H1 (cell line): ENCODE results near the gene EFCAB6. TPM values are rescaled to one million over a fixed set of nuclear protein-coding genes. Genes with fewer than 3 reads are reported as not detected.

Source experiments
- polyA plus RNA-seq, 7 experiments: library from polyadenylated mRNA; depleted of rRNA in 3 of 7; stranded (reverse) in 5 of 7; unstranded in 2 of 7; fragments of >200 nt in 5 of 7; fragments of 200-250 nt in 2 of 7; gene quantifications; 1 replicate in 5 of 7; 2 replicates in 1 of 7; 4 replicates in 1 of 7; pipeline versions ENCODE4 v1.2.1 to v1.2.3, GENCODE V29; 2011 to 2013; ENCODE audit warnings: missing spikeins in 2 of 7, mixed read lengths in 2 of 7
- total RNA-seq: library from RNA; stranded (reverse); fragmentation: NEBNext Ultra II Directional; extraction: Animal tissue kit (Norgen Biotek cat#: 25700); gene quantifications from 2 replicates; pipeline ENCODE4 v1.2.1, GENCODE V29; 2021
- TF ChIP-seq, protein P1 (sequence below), 3 experiments: IDR thresholded peaks; 1 replicate in 2 of 3; 2 replicates in 1 of 3; pipeline versions ENCODE4 v1.5.1 to v1.6.1; 2011; ENCODE audit warnings: low read length in 3 of 3, mild to moderate bottlenecking in 3 of 3, inconsistent platforms in 2 of 3, low read depth in 1 of 3, moderate library complexity in 1 of 3; ENCODE audit not compliant: insufficient read depth in 1 of 3; ENCODE audit errors: control extremely low read depth in 1 of 3

EFCAB6 gene
- total and polyA plus RNA-seq, 2 of the 8 experiments (the other 6 are each of a cell fraction or from before 2014, with no cell fraction given) = 0.32 to 1.7 TPM

- TF ChIP-seq, protein P1, sequence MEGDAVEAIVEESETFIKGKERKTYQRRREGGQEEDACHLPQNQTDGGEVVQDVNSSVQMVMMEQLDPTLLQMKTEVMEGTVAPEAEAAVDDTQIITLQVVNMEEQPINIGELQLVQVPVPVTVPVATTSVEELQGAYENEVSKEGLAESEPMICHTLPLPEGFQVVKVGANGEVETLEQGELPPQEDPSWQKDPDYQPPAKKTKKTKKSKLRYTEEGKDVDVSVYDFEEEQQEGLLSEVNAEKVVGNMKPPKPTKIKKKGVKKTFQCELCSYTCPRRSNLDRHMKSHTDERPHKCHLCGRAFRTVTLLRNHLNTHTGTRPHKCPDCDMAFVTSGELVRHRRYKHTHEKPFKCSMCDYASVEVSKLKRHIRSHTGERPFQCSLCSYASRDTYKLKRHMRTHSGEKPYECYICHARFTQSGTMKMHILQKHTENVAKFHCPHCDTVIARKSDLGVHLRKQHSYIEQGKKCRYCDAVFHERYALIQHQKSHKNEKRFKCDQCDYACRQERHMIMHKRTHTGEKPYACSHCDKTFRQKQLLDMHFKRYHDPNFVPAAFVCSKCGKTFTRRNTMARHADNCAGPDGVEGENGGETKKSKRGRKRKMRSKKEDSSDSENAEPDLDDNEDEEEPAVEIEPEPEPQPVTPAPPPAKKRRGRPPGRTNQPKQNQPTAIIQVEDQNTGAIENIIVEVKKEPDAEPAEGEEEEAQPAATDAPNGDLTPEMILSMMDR (IDR thresholded peaks at IDR 0.05; ENCODE audit: control extremely low read depth in 1 of 3, insufficient read depth in 1 of 3, low read depth in 1 of 3, low read length in 3 of 3) = no peak
These were observed 91.4 kb downstream of the EFCAB6 start (continued) for GRCh38 chr22:43720716-43721115.
